RWPE2 (cell line): Measurements from ENCODE around the gene PAWR.

ENCODE experiments used
- ATAC-seq: fragments of 200-7000 bp; cut with Tn5 transposase; 3 replicates; pipeline ENCODE4 v1.9.1; 2021; ENCODE audit warnings: low read depth
- DNase-seq: peaks from one replicate; pipeline ENCODE4 v3.0.0-alpha.2; 2020; ENCODE audit warnings: low spot score
- H3K27ac ChIP-seq: fragments of 450-650 bp; 2 replicates; pipeline ENCODE4 v1.5.1; 2017; ENCODE audit warnings: mild to moderate bottlenecking; ENCODE audit not compliant: poor library complexity, severe bottlenecking
- H3K27me3 ChIP-seq: fragments of 250-450 bp; sonication (Bioruptor Pico); 2 replicates; pipeline ENCODE4 v1.5.1; 2021; ENCODE audit warnings: mild to moderate bottlenecking, moderate library complexity; ENCODE audit not compliant: insufficient read depth, poor library complexity, severe bottlenecking
- H3K36me3 ChIP-seq: fragments of 250-450 bp; sonication (Bioruptor Pico); 2 replicates; pipeline ENCODE4 v1.5.1; 2020; ENCODE audit warnings: low read depth, mild to moderate bottlenecking, moderate library complexity
- H3K4me1 ChIP-seq: fragments of 250-450 bp; sonication (Bioruptor Pico); 2 replicates; pipeline ENCODE4 v1.5.1; 2021; ENCODE audit warnings: mild to moderate bottlenecking, moderate library complexity; ENCODE audit not compliant: insufficient read depth, poor library complexity, severe bottlenecking
- H3K4me3 ChIP-seq: fragments of 250-450 bp; sonication (Bioruptor Pico); 2 replicates; pipeline ENCODE4 v1.5.1; 2021; ENCODE audit warnings: mild to moderate bottlenecking, moderate library complexity; ENCODE audit not compliant: severe bottlenecking
- H3K9me3 ChIP-seq: fragments of 250-450 bp; sonication (Bioruptor Pico); 2 replicates; pipeline ENCODE4 v1.5.1; 2021; ENCODE audit warnings: mild to moderate bottlenecking, moderate library complexity; ENCODE audit not compliant: severe bottlenecking
- CTCF ChIP-seq: fragments of 450-650 bp; IDR thresholded peaks from one replicate; pipeline ENCODE4 v1.5.1; 2017; ENCODE audit warnings: mild to moderate bottlenecking, moderate library complexity; ENCODE audit not compliant: poor library complexity, severe bottlenecking

The PAWR gene

DNA sequence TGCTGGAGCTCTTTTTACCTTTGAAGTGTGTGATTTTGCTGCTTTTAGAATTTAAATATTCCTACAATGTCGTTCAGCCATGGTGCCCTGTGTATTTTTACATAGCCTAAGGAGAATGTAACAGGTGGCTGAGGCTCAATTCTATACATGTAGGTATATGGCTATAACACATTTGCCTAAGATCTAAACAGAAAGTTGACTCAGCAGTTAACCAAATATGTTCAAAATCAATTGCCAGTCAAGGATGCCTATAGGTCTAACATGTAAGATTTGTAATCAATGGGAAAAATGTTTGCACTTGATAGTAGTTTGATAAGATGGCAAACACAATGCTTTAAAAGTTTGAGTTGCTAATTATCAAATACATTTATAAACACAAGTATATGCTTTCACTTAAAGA is 8.2 kb downstream of the PAWR start:
- no peak overlapping the region for H3K4me3 ChIP-seq
- TF ChIP-seq CTCF, result no peak
- no peak overlapping the region for H3K27ac ChIP-seq
- no peak for DNase-seq
- no peaks in the 10 kb centered on the region for H3K9me3 ChIP-seq
- ATAC-seq, result no peak
- peaks cover 59% of the 10 kb centered on the region for H3K4me1 ChIP-seq
- no peaks in the 10 kb centered on the region for H3K27me3 ChIP-seq
- H3K36me3 ChIP-seq, result peaks cover 20% of the 10 kb centered on the region

DNA sequence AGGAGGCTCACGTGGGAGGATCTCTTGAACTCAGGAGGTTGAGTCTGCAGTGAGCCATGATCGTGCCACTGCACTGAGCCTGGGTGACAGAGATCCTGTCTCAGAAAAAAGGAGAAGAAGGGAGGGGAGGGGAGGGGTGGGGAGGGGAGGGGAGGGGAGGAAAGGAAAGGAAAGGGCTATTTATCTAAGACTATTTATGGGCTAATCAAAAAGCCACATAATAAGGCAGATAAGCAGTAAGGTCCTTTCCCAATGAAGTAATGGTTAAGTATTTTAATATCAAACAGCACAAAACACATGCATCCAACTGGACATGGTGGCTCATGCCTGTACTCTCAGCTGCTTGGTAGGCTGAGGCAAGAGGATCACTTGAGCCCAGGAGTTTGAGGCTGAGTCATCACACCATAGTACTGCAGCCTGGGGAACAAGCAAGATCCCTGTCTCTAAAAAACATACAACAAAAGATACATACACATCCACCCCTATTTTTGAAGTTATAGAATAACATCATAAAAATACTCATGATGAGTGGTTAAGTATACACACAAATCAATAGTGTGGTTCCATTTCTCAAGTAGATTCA is 9.7 kb downstream of the PAWR start:
- Histone ChIP-seq H3K9me3 (no peaks in the 10 kb centered on the region), H3K27ac (no peak overlapping the region), H3K4me1 (peaks cover 66% of the 10 kb centered on the region), H3K4me3 (no peak overlapping the region), H3K27me3 (no peaks in the 10 kb centered on the region), H3K36me3 (peaks cover 20% of the 10 kb centered on the region)
- no peak for TF ChIP-seq CTCF
- ATAC-seq (peak; percentile 48), DNase-seq (no peak)

DNA sequence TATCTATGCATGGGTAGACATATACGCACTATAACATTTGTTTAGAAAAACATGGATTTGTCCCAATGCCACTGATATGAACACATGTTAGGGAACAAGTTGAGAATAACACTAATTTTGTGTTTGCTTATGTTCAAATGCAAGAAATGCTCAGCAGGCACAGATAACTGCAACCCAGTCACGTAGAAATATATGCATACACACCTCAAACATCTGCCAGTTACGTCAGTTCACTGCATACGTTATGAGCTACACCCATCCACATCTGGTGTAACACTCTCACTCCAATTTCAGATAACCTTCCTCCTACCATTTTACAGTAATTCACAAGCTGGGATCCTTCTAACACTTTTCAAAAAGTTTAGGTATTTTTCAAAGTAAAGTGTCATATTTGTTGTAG is 10.7 kb downstream of the PAWR start:
- peaks cover 60% of the 10 kb centered on the region for H3K4me1 ChIP-seq
- TF ChIP-seq CTCF, result no peak

GRCh38 chr12:79678306-79678705 is 12.5 kb downstream of the PAWR start:
- H3K36me3 ChIP-seq, result peaks cover 29% of the 10 kb centered on the region
- peak; percentile 20; the same call in 1 of the 3 replicates for ATAC-seq
- H3K4me1 ChIP-seq, result peaks cover 53% of the 10 kb centered on the region
- H3K4me3 ChIP-seq, result no peak overlapping the region
- no peaks in the 10 kb centered on the region for H3K27me3 ChIP-seq
- H3K9me3 ChIP-seq, result peaks cover 12% of the 10 kb centered on the region
- TF ChIP-seq CTCF, result no peak
- H3K27ac ChIP-seq, result peak overlapping the region; percentile 14
- no peak for DNase-seq

More for the DNA sequence above, 10.7 kb downstream of the PAWR start:
- peaks cover 26% of the 10 kb centered on the region for H3K36me3 ChIP-seq
- no peak for DNase-seq
- no peak for ATAC-seq
- H3K9me3 ChIP-seq, result peaks cover 3% of the 10 kb centered on the region
- no peak overlapping the region for H3K4me3 ChIP-seq
- no peak overlapping the region for H3K27ac ChIP-seq
- no peaks in the 10 kb centered on the region for H3K27me3 ChIP-seq

- peak overlapping the region; percentile 14 for H3K27ac ChIP-seq
- peaks cover 14% of the 10 kb centered on the region for H3K9me3 ChIP-seq
- H3K4me3 ChIP-seq, result no peak overlapping the region
- TF ChIP-seq CTCF, result no peak
- H3K27me3 ChIP-seq, result no peaks in the 10 kb centered on the region
- peaks cover 23% of the 10 kb centered on the region for H3K36me3 ChIP-seq
- no peak for DNase-seq
- H3K4me1 ChIP-seq, result peaks cover 47% of the 10 kb centered on the region
- no peak for ATAC-seq
Measured at GRCh38 chr12:79677672-79678071, 13.1 kb downstream of the PAWR start.
